Measurements from ENCODE around the gene LMBR1.
"Not testable (repeated sequence)": the region's sequence is repeated elsewhere in the genome, so short reads cannot be mapped to it uniquely, and the experiment has no call there.

LMBR1 gene

GRCh38 chr7:156920076-156920475 lies 27.1 kb upstream of the LMBR1 start:
- Mint-ChIP-seq H3K36me3 (no peaks in the 10 kb centered on the region), H3K27me3 (peaks cover 2% of the 10 kb centered on the region), H3K9me3 (ENCODE audit: low read depth) (peaks cover 2% of the 10 kb centered on the region), H3K4me1 (ENCODE audit: low read depth) (peaks cover 31% of the 10 kb centered on the region), H3K27ac (no peak overlapping the region), H3K4me3 (no peak overlapping the region)

GRCh38 chr7:156919132-156919713 lies 26.2 kb upstream of the LMBR1 start:
- peaks cover 2% of the 10 kb centered on the region for H3K27me3 Mint-ChIP-seq
- no peak overlapping the region for H3K4me3 Mint-ChIP-seq
- peaks cover 28% of the 10 kb centered on the region for H3K4me1 Mint-ChIP-seq (ENCODE audit: low read depth)
- peaks cover 2% of the 10 kb centered on the region for H3K9me3 Mint-ChIP-seq (ENCODE audit: low read depth)
- H3K27ac Mint-ChIP-seq = no peak overlapping the region
- no peaks in the 10 kb centered on the region for H3K36me3 Mint-ChIP-seq

- Mint-ChIP-seq H3K4me1 (ENCODE audit: low read depth) (peaks cover 23% of the 10 kb centered on the region), H3K4me3 (no peak overlapping the region), H3K9me3 (ENCODE audit: low read depth) (peaks cover 2% of the 10 kb centered on the region), H3K27ac (no peak overlapping the region), H3K27me3 (peaks cover 2% of the 10 kb centered on the region), H3K36me3 (no peaks in the 10 kb centered on the region)
Observed at GRCh38 chr7:156918635-156919034, 25.7 kb upstream of the LMBR1 start.

GRCh38 chr7:156909574-156910252 lies 16.7 kb upstream of the LMBR1 start:
- not testable (repeated sequence) for H3K27me3 Mint-ChIP-seq; H3K27ac Mint-ChIP-seq; H3K9me3 Mint-ChIP-seq (ENCODE audit: low read depth); H3K4me1 Mint-ChIP-seq (ENCODE audit: low read depth); H3K4me3 Mint-ChIP-seq; H3K36me3 Mint-ChIP-seq

GRCh38 chr7:156907656-156908055 lies 14.7 kb upstream of the LMBR1 start:
- Mint-ChIP-seq H3K9me3 (ENCODE audit: low read depth) (no peaks in the 10 kb centered on the region), H3K4me1 (ENCODE audit: low read depth) (peaks cover 15% of the 10 kb centered on the region), H3K4me3 (no peak overlapping the region), H3K36me3 (no peaks in the 10 kb centered on the region), H3K27me3 (no peaks in the 10 kb centered on the region), H3K27ac (no peak overlapping the region)

GRCh38 chr7:156906200-156906649 lies 13.2 kb upstream of the LMBR1 start:
- H3K4me1 Mint-ChIP-seq (ENCODE audit: low read depth) = peaks cover 18% of the 10 kb centered on the region
- H3K9me3 Mint-ChIP-seq (ENCODE audit: low read depth) = no peaks in the 10 kb centered on the region
- H3K27ac Mint-ChIP-seq = no peak overlapping the region
- no peak overlapping the region for H3K4me3 Mint-ChIP-seq
- H3K36me3 Mint-ChIP-seq = no peaks in the 10 kb centered on the region
- no peaks in the 10 kb centered on the region for H3K27me3 Mint-ChIP-seq

GRCh38 chr7:156903232-156903909 lies 10.4 kb upstream of the LMBR1 start:
- Mint-ChIP-seq H3K27ac (peak overlapping the region; percentile 51), H3K27me3 (no peaks in the 10 kb centered on the region), H3K9me3 (ENCODE audit: low read depth) (no peaks in the 10 kb centered on the region), H3K4me3 (peak overlapping the region; percentile 73), H3K4me1 (ENCODE audit: low read depth) (peaks cover 14% of the 10 kb centered on the region), H3K36me3 (no peaks in the 10 kb centered on the region)

- not testable (repeated sequence) for H3K9me3 Mint-ChIP-seq (ENCODE audit: low read depth); H3K27ac Mint-ChIP-seq; H3K36me3 Mint-ChIP-seq; H3K4me3 Mint-ChIP-seq; H3K27me3 Mint-ChIP-seq
- peaks cover 27% of the 10 kb centered on the region for H3K4me1 Mint-ChIP-seq (ENCODE audit: low read depth)
Observed at GRCh38 chr7:156900093-156900492, 7.1 kb upstream of the LMBR1 start.

- no peaks in the 10 kb centered on the region for H3K27me3 Mint-ChIP-seq
- no peak overlapping the region for H3K4me3 Mint-ChIP-seq
- no peaks in the 10 kb centered on the region for H3K9me3 Mint-ChIP-seq (ENCODE audit: low read depth)
- H3K27ac Mint-ChIP-seq = no peak overlapping the region
- peaks cover 37% of the 10 kb centered on the region for H3K4me1 Mint-ChIP-seq (ENCODE audit: low read depth)
- H3K36me3 Mint-ChIP-seq = no peaks in the 10 kb centered on the region
Observed at GRCh38 chr7:156898938-156899337, 6.0 kb upstream of the LMBR1 start.

- H3K9me3 Mint-ChIP-seq (ENCODE audit: low read depth) = no peaks in the 10 kb centered on the region
- no peak overlapping the region for H3K4me3 Mint-ChIP-seq
- H3K36me3 Mint-ChIP-seq = no peaks in the 10 kb centered on the region
- peaks cover 25% of the 10 kb centered on the region for H3K4me1 Mint-ChIP-seq (ENCODE audit: low read depth)
- H3K27ac Mint-ChIP-seq = no peak overlapping the region
- no peaks in the 10 kb centered on the region for H3K27me3 Mint-ChIP-seq
Observed at GRCh38 chr7:156897673-156898072, 4.7 kb upstream of the LMBR1 start.

- Mint-ChIP-seq H3K4me3 (no peak overlapping the region), H3K27me3 (no peaks in the 10 kb centered on the region), H3K9me3 (ENCODE audit: low read depth) (no peaks in the 10 kb centered on the region), H3K4me1 (ENCODE audit: low read depth) (peaks cover 28% of the 10 kb centered on the region), H3K36me3 (no peaks in the 10 kb centered on the region), H3K27ac (no peak overlapping the region)
Observed at GRCh38 chr7:156896388-156897022, 3.5 kb upstream of the LMBR1 start.

- H3K27me3 Mint-ChIP-seq = no peaks in the 10 kb centered on the region
- H3K27ac Mint-ChIP-seq = no peak overlapping the region
Observed at GRCh38 chr7:156895024-156895780, 2.2 kb upstream of the LMBR1 start.

GRCh38 chr7:156892081-156892800 lies 742 bp downstream of the LMBR1 start:
- Mint-ChIP-seq H3K36me3 (no peaks in the 10 kb centered on the region), H3K4me3 (peak overlapping the region; percentile 94), H3K27ac (peak overlapping the region; percentile 81), H3K4me1 (ENCODE audit: low read depth) (peaks cover 51% of the 10 kb centered on the region), H3K27me3 (no peaks in the 10 kb centered on the region), H3K9me3 (ENCODE audit: low read depth) (no peaks in the 10 kb centered on the region)

More at GRCh38 chr7:156895024-156895780, 2.2 kb upstream of the LMBR1 start:
- H3K4me1 Mint-ChIP-seq (ENCODE audit: low read depth) = peaks cover 36% of the 10 kb centered on the region
- no peaks in the 10 kb centered on the region for H3K36me3 Mint-ChIP-seq
- H3K4me3 Mint-ChIP-seq = peak overlapping the region; percentile 53
- no peaks in the 10 kb centered on the region for H3K9me3 Mint-ChIP-seq (ENCODE audit: low read depth)

GRCh38 chr7:156889746-156890145 lies 3.2 kb downstream of the LMBR1 start:
- H3K4me1 Mint-ChIP-seq (ENCODE audit: low read depth) = peaks cover 49% of the 10 kb centered on the region
- no peak overlapping the region for H3K27ac Mint-ChIP-seq
- H3K27me3 Mint-ChIP-seq = no peaks in the 10 kb centered on the region
- no peaks in the 10 kb centered on the region for H3K9me3 Mint-ChIP-seq (ENCODE audit: low read depth)
- peaks cover 2% of the 10 kb centered on the region for H3K36me3 Mint-ChIP-seq
- H3K4me3 Mint-ChIP-seq = no peak overlapping the region
